Right lobe of liver (tissue), 4 donors: ENCODE data around the gene FAM221A.

Experiments
- CTCF ChIP-seq, 4 donors: fragments of 200-600 bp in 3 of 4; fragments of 450-650 bp in 1 of 4; IDR thresholded peaks; one replicate each; pipeline versions ENCODE4 v1.5.1 to v1.8.0; 2016 to 2022; ENCODE audit warnings: antibody characterized with exemption in 4 of 4, mild to moderate bottlenecking in 2 of 4
- POLR2A ChIP-seq: fragments of 450-650 bp; IDR thresholded peaks from one replicate; pipeline ENCODE4 v1.6.1; 2017; ENCODE audit warnings: antibody characterized with exemption, mild to moderate bottlenecking
- donor health status: DM: no; HTN: no; CAD: no.
- donor health status: DM: no; HTN: no; CAD: no.
- donor health status: DM: no; HTN: yes; CAD: no.

- TF ChIP-seq CTCF (IDR thresholded peaks at IDR 0.05) (no peak), POLR2A (no peak)
Measured at GRCh38 chr7:23691320-23691719, 11.3 kb downstream of the FAM221A start.
